Measurements from ENCODE around the gene ADAMTS14. TPM values are rescaled to one million over a fixed set of nuclear protein-coding genes. Genes with fewer than 3 reads are reported as not detected.

Gene ADAMTS14
- total RNA-seq, 1 experiment from 2014 or later, result 1.6 TPM

DNA sequence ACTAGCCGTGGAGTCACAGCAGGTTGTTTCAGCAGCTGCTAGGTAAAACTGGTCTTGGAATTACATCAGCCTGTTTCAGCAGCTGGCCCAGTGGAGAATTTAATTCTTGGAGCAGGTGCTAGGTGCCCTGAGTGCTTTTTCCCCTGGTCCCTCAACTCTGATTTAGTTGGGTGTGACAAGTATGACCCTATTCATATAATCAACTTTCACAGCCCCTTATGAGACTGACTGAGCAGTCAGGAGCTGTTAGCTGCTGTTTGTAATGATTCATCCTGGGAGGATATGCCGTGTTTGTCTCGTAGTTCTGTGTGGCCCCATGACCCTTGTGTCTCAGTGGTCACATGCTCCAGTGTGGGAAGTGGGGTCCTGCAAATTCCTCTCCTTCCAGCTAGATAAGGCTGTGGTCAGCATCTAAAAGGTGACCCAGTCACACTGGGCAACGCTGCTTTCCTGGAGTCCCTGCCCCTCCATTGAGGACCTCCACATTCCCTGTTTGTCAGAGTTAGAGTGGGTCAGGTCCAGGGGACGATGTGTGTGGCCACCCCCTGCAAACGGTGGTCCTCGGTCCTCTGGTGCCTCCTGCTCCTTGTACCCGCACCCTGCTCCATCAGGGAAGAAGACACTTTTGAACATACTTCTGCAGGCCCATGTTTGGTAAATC, 84.5 kb downstream of the ADAMTS14 start:
- no peak for TF ChIP-seq CTCF (conservative IDR thresholded peaks at IDR 0.05)
- no peaks in the 10 kb centered on the region for H3K79me1 ChIP-seq (ENCODE audit: insufficient read depth, low read depth, low read length, poor library complexity, severe bottlenecking)
- H2AK5ac ChIP-seq (ENCODE audit: insufficient read length, low read length), result no peak overlapping the region
- no peaks in the 10 kb centered on the region for H3K23me2 ChIP-seq (ENCODE audit: insufficient read length, low read depth, low read length, poor library complexity, severe bottlenecking)
- no peaks in the 10 kb centered on the region for H3K79me2 ChIP-seq (ENCODE audit: insufficient read depth, low read length)
- no peak overlapping the region for H4K5ac ChIP-seq (ENCODE audit: insufficient read length, low read depth, low read length)
- no peak overlapping the region for H4K91ac ChIP-seq (ENCODE audit: insufficient read length, low read depth, low read length)
- no peak overlapping the region for H3K4ac ChIP-seq (ENCODE audit: low read depth, low read length)
- Mint-ChIP-seq H3K4me1 (peaks cover 39 to 40% of the 10 kb centered on the region in 2 experiments), H3K4me3 (no peak overlapping the region), H3K27ac (peak overlapping the region in 1 of 3 experiments; percentile 96; a peak in 2 of 7 replicates), H3K27me3 (ENCODE audit: low read depth) (no peaks in the 10 kb centered on the region), H3K36me3 (ENCODE audit: insufficient read depth in 1 of 3, low read depth in 3 of 3) (no peaks in the 10 kb centered on the region), H3K9me3 (no peaks in the 10 kb centered on the region; a peak in 1 of 5 replicates)
- no peak overlapping the region for H3K56ac ChIP-seq (ENCODE audit: insufficient read length, low read depth, low read length)
- no peak overlapping the region for H2BK12ac ChIP-seq (ENCODE audit: insufficient read length, low read depth, low read length)
- no peaks in the 10 kb centered on the region for H4K20me1 ChIP-seq (ENCODE audit: control insufficient read depth, insufficient read depth, insufficient read length)
- H3K27me3 ChIP-seq (ENCODE audit: insufficient read depth, low read length), result no peaks in the 10 kb centered on the region
- H3T11ph ChIP-seq (ENCODE audit: low read length), result no peak overlapping the region
- no peak overlapping the region for H3K23ac ChIP-seq (ENCODE audit: insufficient read length, low read depth, low read length)
- H2BK15ac ChIP-seq (ENCODE audit: low read depth, low read length), result no peak overlapping the region
- H2BK120ac ChIP-seq (ENCODE audit: low read depth, low read length, poor library complexity, severe bottlenecking), result no peak overlapping the region
- H2BK5ac ChIP-seq (ENCODE audit: insufficient read length, low read length), result no peak overlapping the region
- H3K4me1 ChIP-seq (ENCODE audit: insufficient read depth, low read length), result no peaks in the 10 kb centered on the region
- no peak overlapping the region for H3K14ac ChIP-seq (ENCODE audit: insufficient read depth, low read length)
- no peak overlapping the region for H4K8ac ChIP-seq (replicated peaks; ENCODE audit: insufficient read length, low read depth, low read length)
- H3K9ac ChIP-seq (ENCODE audit: extremely low read depth, insufficient read length, low read length), result no peak overlapping the region
- no peak overlapping the region for H3K4me2 ChIP-seq (ENCODE audit: insufficient read depth, insufficient read length, low read length)
- no peak overlapping the region for H2BK20ac ChIP-seq (ENCODE audit: low read depth, low read length, poor library complexity, severe bottlenecking)
- no peak for DNase-seq
- no CpG with 5 or more reads among the region's 8 CpGs for WGBS (ENCODE audit: extremely low coverage, insufficient read length, low lambda C conversion rate)
- H2AFZ ChIP-seq (ENCODE audit: low read length), result no peak overlapping the region
- no peak overlapping the region for H3K27ac ChIP-seq (ENCODE audit: insufficient read length, low read depth, low read length)
- H3K18ac ChIP-seq (ENCODE audit: insufficient read length, low read depth, low read length), result no peak overlapping the region
- H3K9me3 ChIP-seq (ENCODE audit: control insufficient read depth, low read depth, low read length), result no peaks in the 10 kb centered on the region
